Heart left ventricle (tissue), 13 donors: Measurements from ENCODE around the gene CALR3.

Experiments
- CTCF ChIP-seq, 12 donors: fragments of 200-600 bp; sonication (generic) in 4 of 12; IDR thresholded peaks; one replicate each; pipeline versions ENCODE4 v1.5.0 to v1.8.0; 2018 to 2022; ENCODE audit warnings: antibody characterized with exemption in 12 of 12, mild to moderate bottlenecking in 5 of 12
- POLR2A ChIP-seq, 2 donors: fragments of 450-650 bp; IDR thresholded peaks; one replicate each; pipeline ENCODE4 v1.6.1; 2017; ENCODE audit warnings: antibody characterized with exemption in 2 of 2, mild to moderate bottlenecking in 2 of 2, moderate library complexity in 2 of 2
- donor health status: ischemic (EF 13 %, LVEDD 7.1; RV severe dilation, severe dysfunction).
- donor health status: DM: no; HTN: yes; CAD: no.
- donor health status: DM: no; HTN: no; CAD: no.
- donor health status: ischemic (EF 25% LVEDD 6.9; RV normal size, moderate dysfunction).
- donor health status: ischemic (EF 25% LVEDD 5.7; RV mildly dilated, moderate dysfunction).
- donor health status: ischemic (EF 35%, LVEDD 5.7; RV mildly dilated, moderate dysfunction).
- donor health status: nonischemic (EF 11% LVEDD 7.7; RV severe dilation, severe dysfunction).
- donor health status: DM: yes; HTN: yes; CAD: no.
- donor health status: PGD.
- donor health status: ischemic (EF 29% LVEDD 5.4; RV normal size, mild dysfunction).
- donor health status: nonischemic (EF 23%, LVEDD 6.1; RV moderate dilation, normal function).

GRCh38 chr19:16522559-16523377 lies 26.8 kb upstream of the CALR3 start:
- TF ChIP-seq POLR2A (IDR thresholded peaks at IDR 0.05) (no peak), CTCF (IDR thresholded peaks at IDR 0.05) (no peak)
